Upper lobe of right lung (tissue), 1 donor: ENCODE data around the gene CLEC2A. TPM values are rescaled to one million over a fixed set of nuclear protein-coding genes. Genes with fewer than 3 reads are reported as not detected.

Experiments used
- ATAC-seq: fragments of 200-7000 bp; cut with Tn5 transposase; one replicate; pipeline ENCODE4 v1.9.1; 2020; ENCODE audit warnings: mild to moderate bottlenecking, moderate library complexity
- DNase-seq: peaks from one replicate; pipeline ENCODE4 v3.0.0-alpha.2; 2020
- H3K27ac ChIP-seq: fragments of 200-600 bp; one replicate; pipeline ENCODE4 v1.8.0; 2022
- H3K27me3 ChIP-seq: fragments of 200-600 bp; one replicate; pipeline ENCODE4 v1.8.0; 2022; ENCODE audit warnings: mild to moderate bottlenecking
- H3K36me3 ChIP-seq: fragments of 200-600 bp; one replicate; pipeline ENCODE4 v1.8.0; 2022
- H3K4me1 ChIP-seq: fragments of 200-600 bp; one replicate; pipeline ENCODE4 v1.8.0; 2022
- H3K4me3 ChIP-seq: fragments of 200-600 bp; one replicate; pipeline ENCODE4 v1.8.0; 2022; ENCODE audit warnings: mild to moderate bottlenecking
- H3K9me3 ChIP-seq: fragments of 200-600 bp; one replicate; pipeline ENCODE4 v1.8.0; 2022
- intact Hi-C: fragments of 100-400 bp; cut with DNase I; formaldehyde crosslinking; loops from one replicate; pipeline ENCODE4 v1.11.0; 2022
- total RNA-seq: library from RNA; stranded (reverse); fragmentation: NEBNext Ultra II Directional; extraction: Animal tissue kit (Norgen Biotek cat#: 25700); gene quantifications from one replicate; pipeline ENCODE4 v1.2.1, GENCODE V29; 2021
- TF ChIP-seq, protein P1 (sequence below): fragments of 200-600 bp; IDR thresholded peaks from one replicate; pipeline ENCODE4 v1.8.0; 2022; ENCODE audit warnings: antibody characterized with exemption
- donor health status: DM: no; HTN: yes; CAD: no; lungs with severe emphysema.

CLEC2A gene
- total RNA-seq, 1 donor from 2014 or later: not detected

DNA sequence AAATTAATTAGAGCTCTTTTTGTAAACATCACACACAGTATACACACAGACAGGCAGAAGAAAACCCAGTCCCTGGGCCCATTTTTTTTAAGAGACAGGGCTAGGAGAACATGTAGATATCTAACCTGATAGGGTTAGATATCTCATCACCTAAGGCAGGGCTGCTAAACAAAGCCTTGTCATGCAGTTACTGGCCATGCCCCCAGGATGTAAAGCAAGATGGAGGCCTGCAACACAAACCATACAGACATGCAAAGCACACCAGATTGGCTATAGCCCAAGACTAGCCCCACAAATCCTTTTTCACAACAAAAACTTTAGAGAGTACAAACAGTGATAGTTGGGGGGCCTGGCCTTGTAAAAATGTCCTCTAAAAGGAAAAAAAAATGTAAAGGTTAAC lies 20.5 kb downstream of the CLEC2A start:
- Histone ChIP-seq H3K27ac (no peak overlapping the region), H3K27me3 (no peaks in the 10 kb centered on the region), H3K9me3 (peaks cover 12% of the 10 kb centered on the region), H3K4me3 (no peak overlapping the region), H3K36me3 (no peaks in the 10 kb centered on the region), H3K4me1 (no peaks in the 10 kb centered on the region)
- ATAC-seq (no peak), DNase-seq (no peak)
- TF ChIP-seq, protein P1, sequence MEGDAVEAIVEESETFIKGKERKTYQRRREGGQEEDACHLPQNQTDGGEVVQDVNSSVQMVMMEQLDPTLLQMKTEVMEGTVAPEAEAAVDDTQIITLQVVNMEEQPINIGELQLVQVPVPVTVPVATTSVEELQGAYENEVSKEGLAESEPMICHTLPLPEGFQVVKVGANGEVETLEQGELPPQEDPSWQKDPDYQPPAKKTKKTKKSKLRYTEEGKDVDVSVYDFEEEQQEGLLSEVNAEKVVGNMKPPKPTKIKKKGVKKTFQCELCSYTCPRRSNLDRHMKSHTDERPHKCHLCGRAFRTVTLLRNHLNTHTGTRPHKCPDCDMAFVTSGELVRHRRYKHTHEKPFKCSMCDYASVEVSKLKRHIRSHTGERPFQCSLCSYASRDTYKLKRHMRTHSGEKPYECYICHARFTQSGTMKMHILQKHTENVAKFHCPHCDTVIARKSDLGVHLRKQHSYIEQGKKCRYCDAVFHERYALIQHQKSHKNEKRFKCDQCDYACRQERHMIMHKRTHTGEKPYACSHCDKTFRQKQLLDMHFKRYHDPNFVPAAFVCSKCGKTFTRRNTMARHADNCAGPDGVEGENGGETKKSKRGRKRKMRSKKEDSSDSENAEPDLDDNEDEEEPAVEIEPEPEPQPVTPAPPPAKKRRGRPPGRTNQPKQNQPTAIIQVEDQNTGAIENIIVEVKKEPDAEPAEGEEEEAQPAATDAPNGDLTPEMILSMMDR: no peak
- intact Hi-C loops: loop anchor here (10.0 kb wide), 1 partner anchor 97 kb away; no protein-coding TSS in a partner anchor

DNA sequence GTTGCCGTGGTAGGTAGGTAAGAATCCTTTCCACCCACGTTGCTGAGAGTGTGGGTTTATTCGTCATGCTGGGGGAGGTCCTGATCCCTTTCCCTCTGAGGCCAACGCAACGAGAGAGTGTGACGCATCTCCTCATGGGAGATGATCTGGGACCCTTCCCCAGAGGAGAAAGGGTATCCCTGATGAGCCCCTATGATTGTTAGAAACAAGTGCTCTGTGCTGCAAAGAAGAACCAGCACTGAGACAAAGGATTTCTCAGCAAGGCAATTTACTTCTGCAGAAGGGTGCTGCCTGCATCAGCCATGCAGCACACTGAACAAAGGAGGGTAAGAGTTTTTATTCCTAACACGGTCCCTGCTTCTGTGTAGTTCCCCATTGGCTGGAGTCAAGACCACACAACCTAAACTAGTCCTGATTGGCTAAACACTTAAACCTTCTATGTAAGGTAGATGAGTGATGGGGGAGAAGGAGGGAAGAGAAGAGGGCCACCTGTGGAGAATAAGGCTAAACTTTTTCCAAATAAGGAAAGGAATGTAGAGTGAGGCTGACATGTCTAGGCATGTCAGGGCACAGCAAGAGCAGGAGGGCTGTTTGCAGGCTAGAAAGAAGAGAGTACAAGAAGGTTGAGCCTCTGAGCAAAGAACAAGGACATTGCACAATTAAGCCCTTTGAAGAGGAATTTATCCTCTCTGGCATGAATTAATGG lies 21.3 kb downstream of the CLEC2A start:
- peaks cover 12% of the 10 kb centered on the region for H3K9me3 ChIP-seq
- intact Hi-C loops: loop anchor here (10.0 kb wide), 1 partner anchor 96 kb away; no protein-coding TSS in a partner anchor
- TF ChIP-seq, protein P1: no peak
- no peak overlapping the region for H3K4me3 ChIP-seq
- DNase-seq: no peak
- H3K4me1 ChIP-seq: no peaks in the 10 kb centered on the region
- H3K27me3 ChIP-seq: no peaks in the 10 kb centered on the region
- H3K27ac ChIP-seq: no peak overlapping the region
- no peaks in the 10 kb centered on the region for H3K36me3 ChIP-seq
- no peak for ATAC-seq

DNA sequence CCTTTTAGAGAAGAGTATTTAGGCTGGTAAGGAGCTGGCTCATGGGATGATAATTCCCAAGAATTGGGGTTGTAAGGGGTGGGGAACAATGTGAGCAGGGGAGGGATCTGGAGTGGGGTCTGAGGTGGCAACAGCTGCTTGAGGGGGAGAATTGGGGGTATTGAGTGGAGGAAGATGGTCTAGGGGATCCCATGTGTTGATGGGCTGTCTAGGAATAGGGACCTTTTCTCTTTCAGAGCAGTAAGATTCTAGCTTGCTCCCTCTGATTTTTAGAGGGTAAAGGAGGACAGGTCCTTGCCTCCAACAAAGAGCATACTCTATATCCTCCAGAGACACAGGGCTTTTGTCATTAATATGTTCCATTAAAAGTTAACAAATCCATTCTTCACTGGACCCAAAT lies 22.4 kb downstream of the CLEC2A start:
- peaks cover 12% of the 10 kb centered on the region for H3K9me3 ChIP-seq
- TF ChIP-seq, protein P1: no peak
- H3K4me1 ChIP-seq: no peaks in the 10 kb centered on the region
- intact Hi-C loops: loop anchor here (10.0 kb wide), 1 partner anchor 95 kb away; no protein-coding TSS in a partner anchor
- no peak overlapping the region for H3K27ac ChIP-seq
- ATAC-seq (no peak), DNase-seq (no peak)
- no peaks in the 10 kb centered on the region for H3K27me3 ChIP-seq
- no peak overlapping the region for H3K4me3 ChIP-seq
- no peaks in the 10 kb centered on the region for H3K36me3 ChIP-seq

DNA sequence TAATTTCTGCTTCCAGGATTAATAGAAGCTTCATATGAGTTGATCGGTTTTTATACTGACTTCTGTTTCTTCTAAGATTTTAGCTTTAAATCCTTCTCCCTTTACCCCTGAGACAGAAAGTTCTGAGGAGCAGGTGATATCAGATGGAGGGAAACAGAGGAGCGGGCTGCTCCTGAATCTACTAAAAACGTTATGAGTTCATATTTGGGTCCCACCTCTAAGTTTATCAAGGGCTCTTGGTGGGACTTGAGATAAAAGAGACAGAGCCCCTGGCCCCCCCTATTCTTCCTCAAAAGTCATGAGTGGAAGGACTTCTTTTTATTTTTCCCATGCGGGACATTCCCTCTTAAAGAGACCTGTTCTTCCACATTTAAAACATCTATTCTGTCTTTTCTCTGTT lies 23.8 kb downstream of the CLEC2A start:
- no peak overlapping the region for H3K4me3 ChIP-seq

DNA sequence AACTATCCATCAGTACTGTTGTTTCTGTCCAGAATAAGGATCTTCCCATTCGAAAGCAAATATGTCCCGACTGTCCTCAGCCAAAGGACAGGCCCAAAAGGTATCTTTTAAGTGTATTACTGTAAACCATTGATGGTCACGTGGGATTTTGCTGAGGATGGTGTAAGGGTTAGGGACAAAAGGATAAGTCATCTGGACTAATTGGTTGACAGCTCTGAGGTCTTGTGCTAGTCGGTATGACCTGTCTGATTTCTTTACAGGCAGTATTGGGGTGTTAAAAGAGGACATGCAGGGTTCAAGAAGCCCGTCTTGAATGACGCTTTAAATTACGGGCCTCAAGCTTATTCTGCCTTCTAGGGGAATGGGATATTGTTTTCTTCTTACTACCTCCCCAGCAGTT lies 24.4 kb downstream of the CLEC2A start:
- no peaks in the 10 kb centered on the region for H3K36me3 ChIP-seq
- TF ChIP-seq, protein P1: no peak
- H3K9me3 ChIP-seq: peaks cover 12% of the 10 kb centered on the region
- H3K4me3 ChIP-seq: no peak overlapping the region
- ATAC-seq (no peak), DNase-seq (no peak)
- no peaks in the 10 kb centered on the region for H3K27me3 ChIP-seq
- no peaks in the 10 kb centered on the region for H3K4me1 ChIP-seq
- intact Hi-C loops: no loop called here
- no peak overlapping the region for H3K27ac ChIP-seq

More for the DNA sequence above, 23.8 kb downstream of the CLEC2A start:
- ATAC-seq (no peak), DNase-seq (no peak)
- no peaks in the 10 kb centered on the region for H3K36me3 ChIP-seq
- intact Hi-C loops: no loop called here
- no peak overlapping the region for H3K27ac ChIP-seq
- no peaks in the 10 kb centered on the region for H3K27me3 ChIP-seq
- TF ChIP-seq, protein P1: no peak
- H3K4me1 ChIP-seq: no peaks in the 10 kb centered on the region
- H3K9me3 ChIP-seq: peaks cover 12% of the 10 kb centered on the region
